IPS-18a (cell line): ENCODE data around the gene NR1D1.
A peak's percentile ranks its signal among the peaks of the same experiment; 100 is the strongest.

Experiments
- H3K27ac ChIP-seq: one replicate; pipeline ENCODE4 v1.5.1; 2013; ENCODE audit warnings: low read length
- H3K27me3 ChIP-seq: one replicate; pipeline ENCODE4 v1.6.1; 2013; ENCODE audit warnings: mild to moderate bottlenecking, low read length; ENCODE audit not compliant: control insufficient read depth, insufficient read depth
- H3K36me3 ChIP-seq: one replicate; pipeline ENCODE4 v1.6.1; 2013; ENCODE audit warnings: low read depth, low read length; ENCODE audit not compliant: control insufficient read depth
- H3K4me1 ChIP-seq: one replicate; pipeline ENCODE4 v1.6.1; 2013; ENCODE audit warnings: low read depth, low read length; ENCODE audit not compliant: control insufficient read depth
- H3K4me3 ChIP-seq: one replicate; pipeline ENCODE4 v1.5.1; 2013; ENCODE audit warnings: low read length
- H3K9ac ChIP-seq: one replicate; pipeline ENCODE4 v1.6.1; 2013; ENCODE audit warnings: mild to moderate bottlenecking, low read length, moderate library complexity
- H3K9me3 ChIP-seq: one replicate; pipeline ENCODE4 v1.6.1; 2013; ENCODE audit warnings: low read depth, low read length; ENCODE audit not compliant: control insufficient read depth

NR1D1 gene

GRCh38 chr17:40062329-40063186, 37.8 kb downstream of the NR1D1 start, which contains the start of gene THRA:
THRA (plus strand) TSS chr17:40062965; CDS start chr17:40074489, 11,524 bp downstream.
- H3K27me3 ChIP-seq: peaks cover 25% of the 10 kb centered on the region
- peaks cover 26% of the 10 kb centered on the region for H3K4me1 ChIP-seq
- H3K36me3 ChIP-seq: no peaks in the 10 kb centered on the region
- peak within 1 kb of the TSS; percentile 74 for H3K4me3 ChIP-seq
- no peaks in the 10 kb centered on the region for H3K9me3 ChIP-seq
- peak within 1 kb of the TSS; percentile 61 for H3K9ac ChIP-seq
- no peak within 1 kb of the TSS for H3K27ac ChIP-seq

GRCh38 chr17:40061609-40062038, 38.8 kb downstream of the NR1D1 start:
- Histone ChIP-seq H3K9ac (no peak overlapping the region), H3K4me1 (peaks cover 26% of the 10 kb centered on the region), H3K9me3 (no peaks in the 10 kb centered on the region), H3K36me3 (no peaks in the 10 kb centered on the region), H3K27ac (no peak overlapping the region), H3K27me3 (peaks cover 25% of the 10 kb centered on the region), H3K4me3 (no peak overlapping the region)

GRCh38 chr17:40060887-40061608, 39.3 kb downstream of the NR1D1 start:
- no peak overlapping the region for H3K9ac ChIP-seq
- H3K4me3 ChIP-seq: no peak overlapping the region
- H3K27me3 ChIP-seq: peaks cover 25% of the 10 kb centered on the region
- no peaks in the 10 kb centered on the region for H3K36me3 ChIP-seq
- no peak overlapping the region for H3K27ac ChIP-seq
- no peaks in the 10 kb centered on the region for H3K9me3 ChIP-seq
- H3K4me1 ChIP-seq: peaks cover 26% of the 10 kb centered on the region

DNA sequence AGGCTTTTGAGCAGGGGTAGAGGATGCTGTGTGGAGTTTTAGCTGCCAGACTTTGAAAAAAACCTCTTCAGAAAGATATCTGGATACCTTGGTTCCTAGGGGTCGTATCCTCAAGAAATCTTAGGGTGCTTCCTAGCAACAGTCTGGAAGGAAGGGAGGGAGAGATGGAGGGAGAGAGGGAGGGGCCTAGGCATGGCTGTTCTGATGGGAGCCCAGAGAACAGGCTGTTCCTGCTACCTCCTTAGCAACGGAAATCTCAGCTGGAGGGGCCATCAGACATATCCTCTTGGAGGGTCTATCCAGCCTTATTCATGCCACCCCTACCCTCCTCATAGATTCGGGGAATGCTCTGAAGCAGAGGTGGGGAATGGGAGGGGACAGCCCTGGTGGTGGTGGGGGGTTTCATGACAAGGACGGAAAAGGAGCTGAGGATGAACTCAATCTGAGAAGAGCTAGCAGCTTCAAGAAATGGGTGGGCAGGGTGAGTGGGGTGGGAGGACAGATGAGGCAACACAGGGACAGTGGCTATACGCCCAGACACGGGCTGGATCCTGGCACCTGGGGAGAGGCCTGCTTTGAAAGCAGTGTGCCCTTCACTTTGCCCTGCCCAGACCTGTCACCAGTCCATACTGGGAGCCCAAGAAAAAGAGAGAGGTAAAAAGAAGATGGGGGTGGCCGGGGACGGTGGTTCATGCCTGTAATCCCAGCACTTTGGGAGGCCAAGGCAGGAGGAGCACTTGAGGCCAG, 40.5 kb downstream of the NR1D1 start:
- H3K27me3 ChIP-seq: peaks cover 25% of the 10 kb centered on the region
- H3K9me3 ChIP-seq: no peaks in the 10 kb centered on the region
- no peak overlapping the region for H3K4me3 ChIP-seq
- no peak overlapping the region for H3K9ac ChIP-seq
- no peaks in the 10 kb centered on the region for H3K36me3 ChIP-seq
- H3K4me1 ChIP-seq: peaks cover 17% of the 10 kb centered on the region
- no peak overlapping the region for H3K27ac ChIP-seq

DNA sequence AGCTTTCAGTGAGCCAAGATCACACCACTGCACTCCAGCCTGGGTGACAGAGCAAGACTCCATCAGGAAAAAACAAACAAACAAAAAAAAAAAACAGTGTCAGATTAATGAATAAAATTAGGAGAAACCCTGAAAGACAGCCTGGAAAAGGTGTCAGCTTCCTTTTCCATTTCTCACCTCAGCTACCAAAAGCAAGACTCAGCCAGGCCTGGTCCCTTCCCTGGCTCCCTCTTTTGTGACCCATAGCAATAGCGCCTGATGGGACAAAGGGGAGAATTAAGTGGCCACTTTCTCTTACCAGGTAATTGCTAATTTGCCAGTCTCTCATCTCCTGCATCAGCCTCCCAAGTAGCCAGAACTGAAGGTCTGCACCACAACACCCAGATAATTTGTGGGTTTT, 41.5 kb downstream of the NR1D1 start:
- Histone ChIP-seq H3K36me3 (no peaks in the 10 kb centered on the region), H3K27me3 (peaks cover 15% of the 10 kb centered on the region), H3K9me3 (no peaks in the 10 kb centered on the region), H3K27ac (no peak overlapping the region), H3K9ac (no peak overlapping the region), H3K4me3 (no peak overlapping the region), H3K4me1 (peaks cover 11% of the 10 kb centered on the region)

DNA sequence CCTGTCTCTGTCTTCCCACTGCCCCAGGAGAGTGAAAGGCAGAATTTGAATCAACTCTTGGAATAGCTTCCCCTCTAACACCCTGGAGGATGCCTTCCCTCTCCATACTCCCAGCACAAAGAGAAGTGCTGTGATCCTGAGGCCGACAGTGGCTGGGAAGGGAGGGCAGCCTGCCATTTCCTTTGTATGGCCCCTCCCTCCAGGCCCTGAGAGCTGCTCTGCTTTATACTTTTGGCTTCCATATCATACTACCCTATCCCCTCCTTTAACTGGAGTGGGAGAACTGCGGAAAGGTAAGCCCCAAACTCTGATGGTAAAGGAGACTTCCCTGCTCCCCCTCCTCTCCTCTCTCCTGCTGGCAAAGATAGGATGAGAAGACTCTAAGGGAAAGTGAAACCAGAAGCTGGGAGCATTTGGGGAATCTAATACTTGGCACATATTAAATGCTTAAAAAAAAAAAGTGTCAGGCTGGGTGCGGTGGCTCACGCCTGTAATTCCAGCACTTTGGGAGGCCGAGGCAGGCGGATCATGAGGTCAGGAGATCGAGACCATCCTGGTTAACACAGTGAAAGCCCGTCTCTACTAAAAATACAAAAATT, 42.1 kb downstream of the NR1D1 start:
- H3K27me3 ChIP-seq: peaks cover 11% of the 10 kb centered on the region
- no peak overlapping the region for H3K4me3 ChIP-seq
- no peak overlapping the region for H3K9ac ChIP-seq
- no peaks in the 10 kb centered on the region for H3K9me3 ChIP-seq
- peaks cover 10% of the 10 kb centered on the region for H3K4me1 ChIP-seq
- H3K36me3 ChIP-seq: no peaks in the 10 kb centered on the region
- no peak overlapping the region for H3K27ac ChIP-seq

GRCh38 chr17:40056379-40057015, 43.9 kb downstream of the NR1D1 start:
- no peak overlapping the region for H3K4me3 ChIP-seq
- no peak overlapping the region for H3K9ac ChIP-seq
- H3K36me3 ChIP-seq: peaks cover 10% of the 10 kb centered on the region
- H3K27me3 ChIP-seq: peaks cover 3% of the 10 kb centered on the region
- peaks cover 7% of the 10 kb centered on the region for H3K4me1 ChIP-seq
- H3K27ac ChIP-seq: no peak overlapping the region
- no peaks in the 10 kb centered on the region for H3K9me3 ChIP-seq
